Fibroblast of lung (primary cell): ENCODE results near the gene CARS2. TPM values are rescaled to one million over a fixed set of nuclear protein-coding genes. Genes with fewer than 3 reads are reported as not detected.
"Not testable (repeated sequence)": the region's sequence is repeated elsewhere in the genome, so short reads cannot be mapped to it uniquely, and the experiment has no call there.

Experiments used
- DNase-seq, 2 donors: peaks; one replicate each; pipeline versions ENCODE4 v3.0.0 to v3.0.0-alpha.2; 2010; ENCODE audit warnings: low read depth in 2 of 2
- H2AFZ ChIP-seq: 2 replicates; pipeline ENCODE4 v1.5.1; 2012; ENCODE audit warnings: low read length, control low read depth, inconsistent platforms
- H3K27ac ChIP-seq: 2 replicates; pipeline ENCODE4 v1.5.1; 2011; ENCODE audit warnings: low read length, control low read depth; ENCODE audit not compliant: insufficient read depth
- H3K27me3 ChIP-seq: 2 replicates; pipeline ENCODE4 v1.5.1; 2011; ENCODE audit warnings: mild to moderate bottlenecking, low read length; ENCODE audit not compliant: control insufficient read depth, insufficient read depth
- H3K36me3 ChIP-seq: 2 replicates; pipeline ENCODE4 v1.5.1; 2011; ENCODE audit warnings: low read length; ENCODE audit not compliant: control insufficient read depth, insufficient read depth
- H3K4me1 ChIP-seq: 2 replicates; pipeline ENCODE4 v1.5.1; 2011; ENCODE audit warnings: low read length; ENCODE audit not compliant: control insufficient read depth, insufficient read depth; ENCODE audit errors: extremely low read depth
- H3K4me2 ChIP-seq: 2 replicates; pipeline ENCODE4 v1.5.1; 2011; ENCODE audit warnings: low read length, control low read depth; ENCODE audit not compliant: insufficient read depth; ENCODE audit errors: extremely low read depth
- H3K4me3 ChIP-seq, 4 experiments: fragments of 200-600 bp in 1 of 4; sonication (generic) in 1 of 4; replicated peaks in 1 of 4; 2 replicates each; pipeline ENCODE4 v1.5.1; 2011 to 2016; ENCODE audit warnings: low read length in 4 of 4, low read depth in 3 of 4, mild to moderate bottlenecking in 3 of 4, control low read depth in 2 of 4, inconsistent platforms in 1 of 4, mixed read lengths in 1 of 4; ENCODE audit not compliant: insufficient read depth in 1 of 4; ENCODE audit errors: control extremely low read depth in 1 of 4
- H3K79me2 ChIP-seq: 2 replicates; pipeline ENCODE4 v1.5.1; 2012; ENCODE audit warnings: mild to moderate bottlenecking, low read length, inconsistent platforms; ENCODE audit not compliant: control insufficient read depth, insufficient read depth
- H3K9ac ChIP-seq: 2 replicates; pipeline ENCODE4 v1.5.1; 2011; ENCODE audit warnings: mild to moderate bottlenecking, low read length, control low read depth; ENCODE audit not compliant: insufficient read depth
- H3K9me3 ChIP-seq: 2 replicates; pipeline ENCODE4 v1.5.1; 2012; ENCODE audit warnings: low read depth, low read length; ENCODE audit not compliant: control insufficient read depth, insufficient read depth
- H4K20me1 ChIP-seq: 2 replicates; pipeline ENCODE4 v1.5.1; 2011; ENCODE audit warnings: low read length; ENCODE audit not compliant: control insufficient read depth, insufficient read depth; ENCODE audit errors: extremely low read depth
- EZH2 ChIP-seq: IDR thresholded peaks from 2 replicates; pipeline ENCODE4 v1.5.1; 2012; ENCODE audit warnings: low read length, control low read depth, mild to moderate bottlenecking; ENCODE audit errors: missing control alignments
- polyA plus RNA-seq, 2 donors: library from polyadenylated mRNA; depleted of rRNA in 1 of 2; stranded (reverse) in 1 of 2; unstranded in 1 of 2; fragments of >200 nt; gene quantifications; 2 replicates each; pipeline ENCODE4 v1.2.1, GENCODE V29; 2011 to 2012; ENCODE audit warnings: missing spikeins in 1 of 2
- total RNA-seq: library from RNA; depleted of rRNA; stranded (reverse); fragments of >200 nt; gene quantifications from 2 replicates; pipeline ENCODE4 v1.2.1, GENCODE V29; 2014
- TF ChIP-seq, protein P1 (sequence below), 2 donors: IDR thresholded peaks in 1 of 2; conservative IDR thresholded peaks in 1 of 2; 1 replicate in 1 of 2; 2 replicates in 1 of 2; pipeline ENCODE4 v1.5.1; 2011 to 2012; ENCODE audit warnings: low read length in 2 of 2, control low read depth in 1 of 2, inconsistent platforms in 1 of 2, low read depth in 1 of 2, mild to moderate bottlenecking in 1 of 2

The CARS2 gene
- total and polyA plus RNA-seq, 2 donors (not counting 1 experiment from before 2014, with no cell fraction given): 64.7 to 127 TPM

- Histone ChIP-seq H3K9me3 (no peaks in the 10 kb centered on the region), H2AFZ (no peak overlapping the region), H3K9ac (no peak overlapping the region), H3K4me2 (no peak overlapping the region), H3K27me3 (no peaks in the 10 kb centered on the region), H3K4me1 (no peaks in the 10 kb centered on the region), H4K20me1 (no peaks in the 10 kb centered on the region), H3K36me3 (no peaks in the 10 kb centered on the region), H3K4me3 (no peak overlapping the region), H3K27ac (no peak overlapping the region), H3K79me2 (no peaks in the 10 kb centered on the region)
- TF ChIP-seq, protein P1, sequence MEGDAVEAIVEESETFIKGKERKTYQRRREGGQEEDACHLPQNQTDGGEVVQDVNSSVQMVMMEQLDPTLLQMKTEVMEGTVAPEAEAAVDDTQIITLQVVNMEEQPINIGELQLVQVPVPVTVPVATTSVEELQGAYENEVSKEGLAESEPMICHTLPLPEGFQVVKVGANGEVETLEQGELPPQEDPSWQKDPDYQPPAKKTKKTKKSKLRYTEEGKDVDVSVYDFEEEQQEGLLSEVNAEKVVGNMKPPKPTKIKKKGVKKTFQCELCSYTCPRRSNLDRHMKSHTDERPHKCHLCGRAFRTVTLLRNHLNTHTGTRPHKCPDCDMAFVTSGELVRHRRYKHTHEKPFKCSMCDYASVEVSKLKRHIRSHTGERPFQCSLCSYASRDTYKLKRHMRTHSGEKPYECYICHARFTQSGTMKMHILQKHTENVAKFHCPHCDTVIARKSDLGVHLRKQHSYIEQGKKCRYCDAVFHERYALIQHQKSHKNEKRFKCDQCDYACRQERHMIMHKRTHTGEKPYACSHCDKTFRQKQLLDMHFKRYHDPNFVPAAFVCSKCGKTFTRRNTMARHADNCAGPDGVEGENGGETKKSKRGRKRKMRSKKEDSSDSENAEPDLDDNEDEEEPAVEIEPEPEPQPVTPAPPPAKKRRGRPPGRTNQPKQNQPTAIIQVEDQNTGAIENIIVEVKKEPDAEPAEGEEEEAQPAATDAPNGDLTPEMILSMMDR (conservative IDR thresholded peaks at IDR 0.05 in 1 of 2, IDR thresholded peaks at IDR 0.05 in 1 of 2; ENCODE audit: low read depth in 1 of 2, low read length in 2 of 2): no peak
- no peak for TF ChIP-seq EZH2
- DNase-seq: no peak
Measured at GRCh38 chr13:110731072-110731471, 25.2 kb upstream of the CARS2 start.

DNA sequence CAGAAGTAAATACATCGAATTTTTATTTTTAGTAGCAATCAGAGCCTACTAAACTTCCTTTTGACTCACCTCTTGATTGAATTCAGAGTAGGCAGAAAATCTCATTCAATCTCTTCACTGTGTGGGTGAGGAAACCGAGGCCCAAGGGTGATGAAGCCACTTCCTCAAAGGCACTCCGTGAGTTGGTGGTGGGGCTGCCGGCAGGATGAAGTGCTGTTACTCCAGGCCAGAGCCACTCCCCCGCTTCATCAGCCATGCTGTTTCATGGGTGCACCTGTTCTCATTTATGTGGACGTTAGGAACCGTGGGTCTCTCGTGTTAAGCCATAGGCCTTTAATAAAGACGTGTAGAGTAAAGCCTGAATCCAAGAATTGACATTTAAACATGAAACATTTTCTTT, 20.8 kb upstream of the CARS2 start:
- H3K4me2 ChIP-seq: no peak overlapping the region
- no peak overlapping the region for H2AFZ ChIP-seq
- no peak overlapping the region for H3K9ac ChIP-seq
- H3K27ac ChIP-seq: no peak overlapping the region
- peaks cover 1% of the 10 kb centered on the region for H3K79me2 ChIP-seq
- TF ChIP-seq EZH2: no peak
- TF ChIP-seq, protein P1 (conservative IDR thresholded peaks at IDR 0.05 in 1 of 2, IDR thresholded peaks at IDR 0.05 in 1 of 2; ENCODE audit: low read depth in 1 of 2, low read length in 2 of 2): no peak
- DNase-seq: no peak
- H4K20me1 ChIP-seq: no peaks in the 10 kb centered on the region
- H3K36me3 ChIP-seq: no peaks in the 10 kb centered on the region
- no peaks in the 10 kb centered on the region for H3K9me3 ChIP-seq
- H3K27me3 ChIP-seq: no peaks in the 10 kb centered on the region
- no peak overlapping the region for H3K4me3 ChIP-seq
- no peaks in the 10 kb centered on the region for H3K4me1 ChIP-seq

DNA sequence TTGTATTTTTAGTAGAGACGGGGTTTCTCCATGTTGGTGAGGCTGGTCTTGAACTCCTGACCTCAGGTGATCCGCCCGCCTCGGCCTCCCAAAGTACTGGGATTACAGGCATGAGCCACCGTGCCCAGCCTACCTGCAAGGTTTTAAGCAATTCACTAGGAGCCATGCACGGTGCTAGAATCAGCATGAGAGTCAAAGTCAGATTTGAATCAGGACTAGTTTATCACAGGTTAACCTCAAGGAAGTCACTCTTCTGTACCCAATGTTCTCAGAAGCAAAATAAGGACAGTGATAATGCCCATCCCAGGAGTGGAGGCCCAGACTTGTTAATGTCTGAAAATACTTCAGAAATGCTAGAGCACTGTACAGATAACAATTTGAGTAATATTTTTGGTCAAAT, 20.2 kb upstream of the CARS2 start:
- not testable (repeated sequence) for H3K79me2 ChIP-seq, H3K4me3 ChIP-seq, H3K4me1 ChIP-seq, H3K36me3 ChIP-seq, H3K27me3 ChIP-seq, H2AFZ ChIP-seq, DNase-seq, H3K27ac ChIP-seq, H3K9me3 ChIP-seq, H3K4me2 ChIP-seq, H3K9ac ChIP-seq, H4K20me1 ChIP-seq
